Measurements from ENCODE around the gene PPIF.

The PPIF gene

DNA sequence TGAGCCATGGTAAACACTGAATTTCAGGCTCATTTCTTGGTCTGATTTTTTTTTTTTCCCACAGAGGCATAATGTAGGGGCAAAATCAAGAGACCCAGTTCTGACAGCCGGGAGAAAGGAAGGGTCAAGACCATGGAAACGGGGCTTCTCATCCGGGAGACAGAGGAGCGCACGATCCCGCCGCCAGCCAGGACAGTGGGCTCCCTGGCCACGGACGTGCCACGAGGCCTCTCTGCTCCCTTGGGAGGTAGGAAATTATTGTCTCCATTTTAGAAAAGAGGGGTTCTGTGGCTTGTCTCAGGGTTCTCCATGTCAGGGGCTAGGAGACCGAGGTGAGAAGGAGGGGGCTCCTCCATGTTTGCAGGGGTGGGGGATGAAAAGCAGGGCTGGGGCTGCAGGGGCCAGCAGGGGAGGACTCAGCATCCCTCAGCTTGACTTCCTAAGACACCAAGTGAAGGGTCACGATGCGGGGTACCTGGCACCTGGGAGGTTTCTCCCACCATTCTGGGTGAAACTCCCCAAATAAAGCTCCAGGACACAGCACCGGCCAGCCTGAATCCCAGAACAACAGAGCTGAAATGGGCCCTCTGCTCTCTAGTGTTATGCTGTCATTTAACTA, 37.6 kb downstream of the PPIF start:
- TF ChIP-seq, protein P1, sequence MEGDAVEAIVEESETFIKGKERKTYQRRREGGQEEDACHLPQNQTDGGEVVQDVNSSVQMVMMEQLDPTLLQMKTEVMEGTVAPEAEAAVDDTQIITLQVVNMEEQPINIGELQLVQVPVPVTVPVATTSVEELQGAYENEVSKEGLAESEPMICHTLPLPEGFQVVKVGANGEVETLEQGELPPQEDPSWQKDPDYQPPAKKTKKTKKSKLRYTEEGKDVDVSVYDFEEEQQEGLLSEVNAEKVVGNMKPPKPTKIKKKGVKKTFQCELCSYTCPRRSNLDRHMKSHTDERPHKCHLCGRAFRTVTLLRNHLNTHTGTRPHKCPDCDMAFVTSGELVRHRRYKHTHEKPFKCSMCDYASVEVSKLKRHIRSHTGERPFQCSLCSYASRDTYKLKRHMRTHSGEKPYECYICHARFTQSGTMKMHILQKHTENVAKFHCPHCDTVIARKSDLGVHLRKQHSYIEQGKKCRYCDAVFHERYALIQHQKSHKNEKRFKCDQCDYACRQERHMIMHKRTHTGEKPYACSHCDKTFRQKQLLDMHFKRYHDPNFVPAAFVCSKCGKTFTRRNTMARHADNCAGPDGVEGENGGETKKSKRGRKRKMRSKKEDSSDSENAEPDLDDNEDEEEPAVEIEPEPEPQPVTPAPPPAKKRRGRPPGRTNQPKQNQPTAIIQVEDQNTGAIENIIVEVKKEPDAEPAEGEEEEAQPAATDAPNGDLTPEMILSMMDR (IDR thresholded peaks at IDR 0.05), result no peak
- H3K27me3 ChIP-seq, result no peaks in the 10 kb centered on the region
- peaks cover 5 to 34% (median 29%) of the 10 kb centered on the region in 4 donors for H3K4me1 ChIP-seq
- H3K9me3 ChIP-seq, result no peaks in the 10 kb centered on the region
- no peak for DNase-seq
- H3K4me3 ChIP-seq, result no peak overlapping the region
- intact Hi-C loops (cut with DNase I; ENCODE audit: low total_unique reads), result loop anchor here (10.0 kb wide), 1 partner anchor 60 kb away; the partner anchor contains the start of gene ZCCHC24
- peaks cover 5 to 58% (median 43%) of the 10 kb centered on the region in 3 donors for H3K36me3 ChIP-seq
- no peak overlapping the region for H3K27ac ChIP-seq

DNA sequence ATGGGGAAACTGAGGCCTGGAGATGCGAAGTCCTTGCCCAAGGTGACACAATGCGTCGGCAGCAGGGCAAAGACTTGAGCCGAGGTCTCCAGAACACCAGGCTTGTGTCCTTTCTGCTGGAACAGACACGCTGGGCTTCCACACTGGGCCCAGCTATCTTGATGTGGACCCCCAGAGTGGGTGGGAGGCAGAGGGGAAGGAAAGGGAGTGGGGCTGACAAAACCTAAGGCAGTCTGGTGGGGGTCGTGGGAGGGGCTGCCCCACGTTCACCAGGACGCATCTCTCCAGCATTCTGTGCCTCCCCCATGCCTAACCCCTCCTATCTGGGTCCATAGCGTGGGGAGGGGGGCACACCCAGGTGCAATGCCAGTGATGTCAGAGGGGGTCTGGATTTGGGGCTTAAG, 38.1 kb downstream of the PPIF start:
- intact Hi-C loops (cut with DNase I; ENCODE audit: low total_unique reads), result loop anchor here (10.0 kb wide), 1 partner anchor 59 kb away; the partner anchor contains the start of gene ZCCHC24
- H3K4me3 ChIP-seq, result no peak overlapping the region
- peaks cover 5 to 63% (median 43%) of the 10 kb centered on the region in 3 donors for H3K36me3 ChIP-seq
- H3K27me3 ChIP-seq, result no peaks in the 10 kb centered on the region
- peak in 1 of 2 donors; percentile 64 for DNase-seq
- TF ChIP-seq, protein P1 (IDR thresholded peaks at IDR 0.05), result no peak
- H3K4me1 ChIP-seq, result peaks cover 4 to 29% (median 24%) of the 10 kb centered on the region in 4 donors
- H3K9me3 ChIP-seq, result no peaks in the 10 kb centered on the region
- H3K27ac ChIP-seq, result no peak overlapping the region

DNA sequence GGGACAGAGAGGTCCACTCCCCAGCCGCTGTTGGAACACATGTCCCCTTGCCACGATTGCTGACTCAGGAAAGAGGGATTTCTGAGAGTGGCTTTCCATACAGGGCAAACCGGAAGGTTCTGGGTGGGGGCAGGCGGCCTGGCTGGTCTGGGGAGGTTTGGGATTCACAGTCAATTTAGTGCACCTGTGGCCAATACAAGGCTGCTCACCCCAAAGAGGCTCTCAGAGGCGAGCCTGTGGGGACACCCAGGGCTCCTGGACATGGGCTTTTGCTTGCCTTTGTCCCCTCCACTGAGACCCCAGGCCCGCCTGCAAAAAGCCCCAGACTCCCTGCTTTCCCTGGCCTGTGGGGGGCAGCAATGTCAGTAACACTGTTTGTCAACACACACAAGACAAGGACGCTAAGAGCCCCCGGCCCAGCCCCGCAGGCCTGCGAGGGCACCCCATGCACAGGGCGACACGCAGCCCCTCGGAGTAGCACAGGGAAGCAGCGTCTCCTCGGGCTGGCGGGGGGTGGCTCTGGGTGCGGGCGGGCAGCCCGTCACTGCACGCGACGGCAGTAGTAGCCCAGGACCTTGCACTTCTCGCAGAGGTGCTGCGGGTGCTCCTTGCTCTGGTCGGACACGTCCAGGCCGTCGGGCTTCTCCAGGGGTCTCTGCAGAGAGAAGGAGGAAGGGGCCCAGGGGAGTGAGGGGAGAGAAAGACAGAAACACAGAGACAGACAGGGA, 38.7 kb downstream of the PPIF start:
- Histone ChIP-seq H3K4me3 (no peak overlapping the region), H3K9me3 (no peaks in the 10 kb centered on the region), H3K27ac (no peak overlapping the region), H3K4me1 (peaks cover 0 to 23% (median 18%) of the 10 kb centered on the region in 4 donors), H3K36me3 (peaks cover 5 to 69% (median 43%) of the 10 kb centered on the region in 3 donors), H3K27me3 (no peaks in the 10 kb centered on the region)
- DNase-seq, result peak in 1 of 2 donors; percentile 66
- intact Hi-C loops (cut with DNase I; ENCODE audit: low total_unique reads), result loop anchor here (10.0 kb wide), 1 partner anchor 59 kb away; the partner anchor contains the start of gene ZCCHC24
- TF ChIP-seq, protein P1 (IDR thresholded peaks at IDR 0.05), result no peak

DNA sequence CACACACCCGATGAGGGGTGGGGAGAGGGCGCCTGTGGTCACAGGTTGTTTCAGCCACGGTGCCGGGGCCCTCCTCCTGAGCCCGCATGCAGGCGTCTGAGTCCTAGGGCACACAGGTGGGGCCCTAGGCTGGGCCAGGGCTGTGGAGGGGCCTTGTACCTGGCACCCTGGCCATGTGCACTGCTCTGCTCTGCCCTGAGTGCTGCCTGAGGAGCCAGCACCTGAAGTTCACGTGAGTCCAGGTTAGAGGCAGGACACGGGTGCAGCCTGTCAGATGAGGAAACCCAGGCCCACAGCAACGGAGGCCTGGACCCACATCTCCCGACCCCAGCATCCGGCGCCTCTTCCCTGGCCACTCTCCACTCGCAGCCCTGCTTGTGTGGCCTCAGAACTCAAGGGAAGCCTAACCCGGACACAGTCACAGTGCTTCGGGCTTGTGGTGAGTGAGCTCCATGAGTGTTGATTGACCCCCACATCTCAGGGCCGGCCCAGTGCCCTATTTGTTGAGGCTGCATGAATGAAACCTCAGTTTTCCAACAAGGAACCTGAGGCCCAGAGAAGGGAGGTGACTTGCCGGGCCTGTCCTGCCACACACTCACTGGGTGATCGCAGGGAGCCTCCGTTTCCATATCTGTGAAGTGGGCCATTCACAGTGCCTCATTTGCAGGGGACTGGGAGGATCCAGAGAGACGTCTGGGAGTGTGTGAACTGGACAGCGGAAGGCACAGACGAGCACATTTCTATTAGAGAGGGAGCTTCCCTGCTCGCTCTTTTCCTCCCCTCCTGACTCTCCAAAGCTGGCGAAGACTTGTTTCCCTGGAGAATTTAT, 39.6 kb downstream of the PPIF start:
- Histone ChIP-seq H3K4me3 (no peak overlapping the region), H3K9me3 (no peaks in the 10 kb centered on the region), H3K36me3 (peaks cover 5 to 73% (median 43%) of the 10 kb centered on the region in 3 donors), H3K27ac (no peak overlapping the region), H3K27me3 (no peaks in the 10 kb centered on the region), H3K4me1 (peaks cover 0 to 14% (median 10%) of the 10 kb centered on the region in 4 donors)
- intact Hi-C loops (cut with DNase I; ENCODE audit: low total_unique reads), result loop anchor here (10.0 kb wide), 1 partner anchor 58 kb away; the partner anchor contains the start of gene ZCCHC24
- DNase-seq, result peak; percentile 18 to 63
- TF ChIP-seq, protein P1 (IDR thresholded peaks at IDR 0.05), result no peak

DNA sequence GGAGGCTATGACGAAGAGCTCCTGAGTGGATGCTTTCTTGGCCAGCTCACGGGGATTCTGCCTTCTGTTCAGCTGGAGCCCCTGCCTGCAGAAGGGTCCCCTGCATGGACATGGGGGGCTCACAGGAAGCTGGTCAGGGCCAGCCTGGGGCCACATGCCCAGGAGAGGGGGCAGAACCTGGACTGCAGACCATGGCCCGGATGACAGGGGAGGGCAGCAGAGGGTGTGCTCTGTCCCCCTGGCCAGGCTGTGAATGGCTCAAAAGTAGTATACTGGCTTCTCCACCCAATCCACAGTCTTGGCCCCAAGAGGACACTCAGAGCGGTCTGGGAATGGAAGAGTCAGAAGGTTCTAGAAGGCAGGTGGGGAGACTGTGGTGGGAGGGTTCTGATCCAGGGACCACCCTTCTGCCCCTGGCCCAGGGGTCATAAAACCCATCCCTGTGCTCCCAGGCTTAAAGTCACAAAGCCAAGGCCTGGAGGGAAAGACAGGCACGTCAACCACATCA, 40.3 kb downstream of the PPIF start:
- Histone ChIP-seq H3K9me3 (no peaks in the 10 kb centered on the region), H3K4me1 (peaks cover 0 to 8% (median 4%) of the 10 kb centered on the region in 4 donors), H3K36me3 (peaks cover 5 to 79% (median 43%) of the 10 kb centered on the region in 3 donors), H3K27ac (no peak overlapping the region), H3K4me3 (no peak overlapping the region), H3K27me3 (no peaks in the 10 kb centered on the region)
- TF ChIP-seq, protein P1 (IDR thresholded peaks at IDR 0.05), result no peak
- intact Hi-C loops (cut with DNase I; ENCODE audit: low total_unique reads), result loop anchor here (10.0 kb wide), 1 partner anchor 57 kb away; the partner anchor contains the start of gene ZCCHC24
- DNase-seq, result no peak
